ENCODE data around the gene TCOF1. TPM values are rescaled to one million over a fixed set of nuclear protein-coding genes. Genes with fewer than 3 reads are reported as not detected.

The TCOF1 gene
- total and polyA plus RNA-seq, 2 donors (not counting 1 experiment from before 2014, with no cell fraction given), result 30.9 to 62.4 TPM

- H3K9ac ChIP-seq (ENCODE audit: low read length), result no peak overlapping the region
- intact Hi-C loops (cut with micrococcal nuclease), result no loop called here
These were observed 44.1 kb downstream of the TCOF1 start for GRCh38 chr5:150401376-150402228.

More at GRCh38 chr5:150401376-150402228, 44.1 kb downstream of the TCOF1 start:
- peak; percentile 82 for DNase-seq
- H3K9me3 Mint-ChIP-seq (ENCODE audit: insufficient read depth), result no peaks in the 10 kb centered on the region
- ChIA-PET POLR2A (interaction anchor here (0.8 to 15.5 kb wide), 5 partner anchors 12 to 851 kb away, joined by 3 to 286 read pairs (median 37); partner anchors contain the start of genes CD74, GM2A and RPS14), CTCF (interaction anchor here (0.9 to 15.8 kb wide), 5 partner anchors 9 to 42 kb away, joined by 3 to 396 read pairs (median 4); partner anchors contain the start of gene CD74)
- Histone ChIP-seq H3K36me3 (replicated peaks in 1 of 2; ENCODE audit: control extremely low read depth in 1 of 2, control insufficient read depth in 1 of 2, extremely low read depth in 1 of 2, insufficient read depth in 2 of 2, low read length in 1 of 2) (peaks cover 5 to 84% of the 10 kb centered on the region in 2 experiments), H3K27ac (ENCODE audit: low read length in 2 of 2) (peak overlapping the region; percentile 54 to 64), H3K9me3 (ENCODE audit: control extremely low read depth in 1 of 3, control insufficient read depth in 2 of 3, insufficient read depth in 1 of 3, low read length in 2 of 3) (peaks cover 0 to 3% (median 0%) of the 10 kb centered on the region in 3 donors), H2AFZ (ENCODE audit: insufficient read depth, low read depth, low read length, poor library complexity, severe bottlenecking) (no peak overlapping the region), H4K20me1 (ENCODE audit: control insufficient read depth, insufficient read depth, low read length, poor library complexity, severe bottlenecking) (peaks cover 93% of the 10 kb centered on the region), H3K79me2 (ENCODE audit: control insufficient read depth, insufficient read depth, low read length) (peaks cover 15% of the 10 kb centered on the region), H3K4me2 (replicated peaks; ENCODE audit: low read depth, low read length, poor library complexity, severe bottlenecking) (peak overlapping the region; percentile 17), H3K4me1 (ENCODE audit: control insufficient read depth in 2 of 2, insufficient read depth in 2 of 2, low read length in 2 of 2) (peaks cover 14 to 60% of the 10 kb centered on the region in 2 donors), H3K4me3 (ENCODE audit: control extremely low read depth in 1 of 5, extremely low read depth in 1 of 5, insufficient read depth in 1 of 5, low read depth in 2 of 5, low read length in 4 of 5) (no peak overlapping the region), H3K27me3 (replicated peaks in 1 of 4; ENCODE audit: control extremely low read depth in 1 of 4, control insufficient read depth in 3 of 4, insufficient read depth in 4 of 4, low read length in 3 of 4) (no peaks in the 10 kb centered on the region)
- H3K27ac Mint-ChIP-seq, result peak overlapping the region; percentile 88
- ATAC-seq (ENCODE audit: low read depth), result no peak
- peaks cover 60% of the 10 kb centered on the region for H3K4me1 Mint-ChIP-seq
- no peak overlapping the region for H3K4me3 Mint-ChIP-seq
- WGBS (ENCODE audit: insufficient coverage), result 82% methylated on average over 8 of the region's 11 CpGs
- no peaks in the 10 kb centered on the region for H3K27me3 Mint-ChIP-seq
- no peak for TF ChIP-seq EZH2 (IDR thresholded peaks at IDR 0.05; ENCODE audit: borderline replicate concordance, insufficient read depth, low read depth, low read length, poor library complexity, severe bottlenecking)
- TF ChIP-seq CTCF (IDR thresholded peaks at IDR 0.05), result no peak
